ENCODE data around the gene CXCL14.

GRCh38 chr5:135601466-135601865 is 22.7 kb upstream of the CXCL14 start:
- TF ChIP-seq CTCF (IDR thresholded peaks at IDR 0.05): no peak
- no peak for TF ChIP-seq POLR2A (IDR thresholded peaks at IDR 0.05)
